HUES64 (cell line): Measurements from ENCODE around the gene MRAP2.

Source experiments
- H3K27ac ChIP-seq: 2 replicates; pipeline ENCODE4 v1.7.0; 2013; ENCODE audit warnings: low read depth, low read length, inconsistent platforms
- H3K27me3 ChIP-seq: 2 replicates; pipeline ENCODE4 v1.6.1; 2013; ENCODE audit warnings: mild to moderate bottlenecking, low read length; ENCODE audit not compliant: insufficient read depth
- H3K36me3 ChIP-seq: 2 replicates; pipeline ENCODE4 v1.6.1; 2013; ENCODE audit warnings: mild to moderate bottlenecking, low read length; ENCODE audit not compliant: insufficient read depth
- H3K4me1 ChIP-seq: 2 replicates; pipeline ENCODE4 v1.6.1; 2013; ENCODE audit warnings: mild to moderate bottlenecking, low read length, moderate library complexity; ENCODE audit not compliant: insufficient read depth
- H3K4me3 ChIP-seq: 2 replicates; pipeline ENCODE4 v1.5.1; 2013; ENCODE audit warnings: mild to moderate bottlenecking, low read length, moderate library complexity
- H3K9ac ChIP-seq: 2 replicates; pipeline ENCODE4 v1.6.1; 2013; ENCODE audit warnings: mild to moderate bottlenecking, low read depth, low read length
- H3K9me3 ChIP-seq: 2 replicates; pipeline ENCODE4 v1.6.1; 2013; ENCODE audit warnings: low read depth, low read length; ENCODE audit not compliant: insufficient read depth
- WGBS: fragments of 150-250, 120-280 bp; methylation state at CpG from one replicate; pipeline ENCODE4 v1.1.7; 2013; ENCODE audit warnings: missing lambda C conversion rate; 5-methylcytosine and 5-hydroxymethylcytosine counted together

MRAP2 gene

GRCh38 chr6:84013931-84014330, 19.6 kb upstream of the MRAP2 start:
- Histone ChIP-seq H3K9ac (no peak overlapping the region), H3K9me3 (no peaks in the 10 kb centered on the region), H3K4me3 (no peak overlapping the region), H3K36me3 (no peaks in the 10 kb centered on the region), H3K4me1 (no peaks in the 10 kb centered on the region), H3K27me3 (no peaks in the 10 kb centered on the region), H3K27ac (no peak overlapping the region)
- 93% methylated on average over 1 of the region's 3 CpGs for WGBS

GRCh38 chr6:84016029-84016428, 17.5 kb upstream of the MRAP2 start:
- Histone ChIP-seq H3K9ac (no peak overlapping the region), H3K27me3 (no peaks in the 10 kb centered on the region), H3K9me3 (no peaks in the 10 kb centered on the region), H3K4me3 (no peak overlapping the region), H3K4me1 (no peaks in the 10 kb centered on the region), H3K36me3 (no peaks in the 10 kb centered on the region), H3K27ac (no peak overlapping the region)
- no CpG with 5 or more reads among the region's 1 CpG for WGBS

- Histone ChIP-seq H3K27me3 (no peaks in the 10 kb centered on the region), H3K4me3 (no peak overlapping the region), H3K4me1 (no peaks in the 10 kb centered on the region), H3K27ac (no peak overlapping the region), H3K9me3 (no peaks in the 10 kb centered on the region), H3K36me3 (no peaks in the 10 kb centered on the region), H3K9ac (no peak overlapping the region)
- WGBS, result 89% methylated on average over 1 of the region's 1 CpG
Measured at GRCh38 chr6:84017709-84018452, 15.7 kb upstream of the MRAP2 start.

GRCh38 chr6:84018453-84019061, 15.0 kb upstream of the MRAP2 start:
- H3K36me3 ChIP-seq, result no peaks in the 10 kb centered on the region
- H3K4me3 ChIP-seq, result no peak overlapping the region
- H3K27me3 ChIP-seq, result no peaks in the 10 kb centered on the region
- H3K4me1 ChIP-seq, result no peaks in the 10 kb centered on the region
- no peaks in the 10 kb centered on the region for H3K9me3 ChIP-seq
- no peak overlapping the region for H3K9ac ChIP-seq
- 100% methylated on average over 1 of the region's 1 CpG for WGBS
- no peak overlapping the region for H3K27ac ChIP-seq

- H3K27me3 ChIP-seq, result no peaks in the 10 kb centered on the region
- no peak overlapping the region for H3K4me3 ChIP-seq
- no peak overlapping the region for H3K9ac ChIP-seq
- 87% methylated on average over 9 of the region's 28 CpGs for WGBS
- H3K4me1 ChIP-seq, result no peaks in the 10 kb centered on the region
- no peaks in the 10 kb centered on the region for H3K9me3 ChIP-seq
- H3K27ac ChIP-seq, result no peak overlapping the region
- no peaks in the 10 kb centered on the region for H3K36me3 ChIP-seq
Measured at GRCh38 chr6:84019141-84019841, 14.3 kb upstream of the MRAP2 start.

- no peaks in the 10 kb centered on the region for H3K9me3 ChIP-seq
- H3K9ac ChIP-seq, result no peak overlapping the region
- H3K4me3 ChIP-seq, result no peak overlapping the region
- no peaks in the 10 kb centered on the region for H3K36me3 ChIP-seq
- 97% methylated on average over 5 of the region's 6 CpGs for WGBS
- no peak overlapping the region for H3K27ac ChIP-seq
- no peaks in the 10 kb centered on the region for H3K4me1 ChIP-seq
- H3K27me3 ChIP-seq, result no peaks in the 10 kb centered on the region
Measured at GRCh38 chr6:84019842-84020211, 13.7 kb upstream of the MRAP2 start.

- H3K4me3 ChIP-seq, result no peak overlapping the region
- H3K36me3 ChIP-seq, result no peaks in the 10 kb centered on the region
- H3K27me3 ChIP-seq, result no peaks in the 10 kb centered on the region
- H3K9me3 ChIP-seq, result no peaks in the 10 kb centered on the region
- no peak overlapping the region for H3K9ac ChIP-seq
- WGBS, result 80% methylated on average over 1 of the region's 2 CpGs
- no peak overlapping the region for H3K27ac ChIP-seq
- H3K4me1 ChIP-seq, result no peaks in the 10 kb centered on the region
Measured at GRCh38 chr6:84021625-84022024, 11.9 kb upstream of the MRAP2 start.

- WGBS, result 92% methylated on average over 5 of the region's 5 CpGs
- H3K9me3 ChIP-seq, result no peaks in the 10 kb centered on the region
- no peaks in the 10 kb centered on the region for H3K4me1 ChIP-seq
- no peak overlapping the region for H3K27ac ChIP-seq
- no peak overlapping the region for H3K9ac ChIP-seq
- H3K27me3 ChIP-seq, result no peaks in the 10 kb centered on the region
- H3K4me3 ChIP-seq, result no peak overlapping the region
- no peaks in the 10 kb centered on the region for H3K36me3 ChIP-seq
Measured at GRCh38 chr6:84026721-84027164, 6.8 kb upstream of the MRAP2 start.

- WGBS, result 100% methylated on average over 3 of the region's 5 CpGs
- Histone ChIP-seq H3K4me3 (no peak overlapping the region), H3K4me1 (peaks cover 2% of the 10 kb centered on the region; the same call in 1 of the 2 replicates)
Measured at GRCh38 chr6:84027340-84028181, 6.0 kb upstream of the MRAP2 start.

GRCh38 chr6:84028350-84028749, 5.2 kb upstream of the MRAP2 start:
- Histone ChIP-seq H3K9ac (no peak overlapping the region), H3K27me3 (peaks cover 10% of the 10 kb centered on the region), H3K9me3 (no peaks in the 10 kb centered on the region), H3K4me1 (peaks cover 9% of the 10 kb centered on the region; the same call in 1 of the 2 replicates), H3K4me3 (no peak overlapping the region), H3K36me3 (no peaks in the 10 kb centered on the region), H3K27ac (no peak overlapping the region)
- WGBS, result 86% methylated on average over 1 of the region's 1 CpG

More at GRCh38 chr6:84027340-84028181, 6.0 kb upstream of the MRAP2 start:
- H3K36me3 ChIP-seq, result no peaks in the 10 kb centered on the region
- H3K27me3 ChIP-seq, result peaks cover 2% of the 10 kb centered on the region; the same call in 1 of the 2 replicates
- no peak overlapping the region for H3K27ac ChIP-seq
- no peaks in the 10 kb centered on the region for H3K9me3 ChIP-seq
- no peak overlapping the region for H3K9ac ChIP-seq
